Mesenchymal stem cell (in vitro differentiated cells and primary cell): ENCODE results near the gene IRX4.
A peak's percentile ranks its signal among the peaks of the same experiment; 100 is the strongest.

Experiments used
- DNase-seq: peaks from one replicate; pipeline ENCODE4 v3.0.0-alpha.2; 2013
- H2AFZ ChIP-seq: one replicate; pipeline ENCODE4 v1.6.1; 2013; ENCODE audit warnings: low read depth, mild to moderate bottlenecking, control low read depth, inconsistent platforms, low read length, moderate library complexity
- H2AK5ac ChIP-seq: 2 replicates; pipeline ENCODE4 v1.6.1; 2013; ENCODE audit warnings: low read length, moderate library complexity, mild to moderate bottlenecking, inconsistent platforms; ENCODE audit not compliant: severe bottlenecking
- H2BK120ac ChIP-seq: one replicate; pipeline ENCODE4 v1.6.1; 2013; ENCODE audit warnings: low read depth, mild to moderate bottlenecking, inconsistent platforms, low read length, moderate library complexity
- H2BK12ac ChIP-seq, 2 experiments: one replicate each; pipeline ENCODE4 v1.6.1; 2013; ENCODE audit warnings: inconsistent platforms in 2 of 2, low read length in 2 of 2, mild to moderate bottlenecking in 2 of 2, moderate library complexity in 2 of 2, control low read depth in 1 of 2
- H2BK15ac ChIP-seq: one replicate; pipeline ENCODE4 v1.6.1; 2013; ENCODE audit warnings: mild to moderate bottlenecking, low read depth, inconsistent platforms; ENCODE audit not compliant: poor library complexity, severe bottlenecking
- H2BK5ac ChIP-seq: 2 replicates; pipeline ENCODE4 v1.6.1; 2013; ENCODE audit warnings: low read depth, mild to moderate bottlenecking, low read length, control low read depth, inconsistent platforms; ENCODE audit not compliant: poor library complexity, severe bottlenecking
- H3K14ac ChIP-seq, 2 experiments: one replicate each; pipeline ENCODE4 v1.6.1; 2013; ENCODE audit warnings: inconsistent platforms in 2 of 2, low read length in 2 of 2, control low read depth in 1 of 2, mild to moderate bottlenecking in 1 of 2, moderate library complexity in 1 of 2
- H3K18ac ChIP-seq, 2 experiments: one replicate each; pipeline ENCODE4 v1.6.1; 2013; ENCODE audit warnings: inconsistent platforms in 2 of 2, low read length in 2 of 2, control low read depth in 1 of 2, low read depth in 1 of 2, mild to moderate bottlenecking in 1 of 2
- H3K23ac ChIP-seq, 2 experiments: one replicate each; pipeline ENCODE4 v1.6.1; 2013; ENCODE audit warnings: inconsistent platforms in 2 of 2, low read length in 2 of 2, mild to moderate bottlenecking in 2 of 2, moderate library complexity in 2 of 2, control low read depth in 1 of 2
- H3K27ac ChIP-seq: 2 replicates; pipeline ENCODE4 v1.5.1; 2013; ENCODE audit warnings: mild to moderate bottlenecking, moderate library complexity, low read length, control low read depth, inconsistent platforms; ENCODE audit not compliant: poor library complexity, severe bottlenecking
- H3K27me3 ChIP-seq, 2 experiments: 2 replicates each; pipeline versions ENCODE4 v1.6.1 to v1.7.0; 2013; ENCODE audit warnings: low read length in 2 of 2, mild to moderate bottlenecking in 2 of 2, moderate library complexity in 2 of 2, control low read depth in 1 of 2, inconsistent platforms in 1 of 2; ENCODE audit not compliant: control insufficient read depth in 1 of 2, insufficient read depth in 1 of 2
- H3K36me3 ChIP-seq, 2 experiments: 2 replicates each; pipeline versions ENCODE4 v1.6.1 to v1.7.0; 2013; ENCODE audit warnings: low read length in 2 of 2, control low read depth in 1 of 2, inconsistent platforms in 1 of 2, low read depth in 1 of 2, mild to moderate bottlenecking in 1 of 2; ENCODE audit not compliant: insufficient read depth in 2 of 2, control insufficient read depth in 1 of 2
- H3K4ac ChIP-seq, 2 experiments: one replicate each; pipeline ENCODE4 v1.6.1; 2013; ENCODE audit warnings: inconsistent platforms in 2 of 2, low read length in 2 of 2, mild to moderate bottlenecking in 2 of 2, moderate library complexity in 2 of 2, control low read depth in 1 of 2, low read depth in 1 of 2
- H3K4me1 ChIP-seq: 2 replicates; pipeline ENCODE4 v1.6.1; 2013; ENCODE audit warnings: low read depth, low read length, control low read depth; ENCODE audit not compliant: control insufficient read depth, insufficient read depth
- H3K4me2 ChIP-seq: 2 replicates; pipeline ENCODE4 v1.6.1; 2013; ENCODE audit warnings: low read length, mild to moderate bottlenecking, inconsistent platforms; ENCODE audit not compliant: poor library complexity, severe bottlenecking
- H3K4me3 ChIP-seq, 2 experiments: 2 replicates each; pipeline versions ENCODE4 v1.5.1 to v1.7.0; 2013; ENCODE audit warnings: low read length in 2 of 2, mild to moderate bottlenecking in 2 of 2, control low read depth in 1 of 2, low read depth in 1 of 2; ENCODE audit not compliant: insufficient read depth in 1 of 2
- H3K79me1 ChIP-seq: replicated peaks from 2 replicates; pipeline ENCODE4 v1.6.1; 2013; ENCODE audit warnings: mild to moderate bottlenecking, control low read depth, low read length, inconsistent platforms; ENCODE audit not compliant: poor library complexity, severe bottlenecking
- H3K9ac ChIP-seq: 2 replicates; pipeline ENCODE4 v1.7.0; 2013; ENCODE audit warnings: mild to moderate bottlenecking, low read length, moderate library complexity
- H3K9me3 ChIP-seq: 2 replicates; pipeline ENCODE4 v1.7.0; 2013; ENCODE audit warnings: mild to moderate bottlenecking, low read length; ENCODE audit not compliant: control insufficient read depth
- H4K8ac ChIP-seq: one replicate; pipeline ENCODE4 v1.6.1; 2013; ENCODE audit warnings: inconsistent platforms, mild to moderate bottlenecking, low read length, moderate library complexity
- H4K91ac ChIP-seq: one replicate; pipeline ENCODE4 v1.6.1; 2013; ENCODE audit warnings: mild to moderate bottlenecking, low read length, inconsistent platforms
- WGBS: methylation state at CpG from one replicate; pipeline ENCODE4 v1.1.7; 2013; ENCODE audit warnings: mixed read lengths; 5-methylcytosine and 5-hydroxymethylcytosine counted together

Gene IRX4

DNA sequence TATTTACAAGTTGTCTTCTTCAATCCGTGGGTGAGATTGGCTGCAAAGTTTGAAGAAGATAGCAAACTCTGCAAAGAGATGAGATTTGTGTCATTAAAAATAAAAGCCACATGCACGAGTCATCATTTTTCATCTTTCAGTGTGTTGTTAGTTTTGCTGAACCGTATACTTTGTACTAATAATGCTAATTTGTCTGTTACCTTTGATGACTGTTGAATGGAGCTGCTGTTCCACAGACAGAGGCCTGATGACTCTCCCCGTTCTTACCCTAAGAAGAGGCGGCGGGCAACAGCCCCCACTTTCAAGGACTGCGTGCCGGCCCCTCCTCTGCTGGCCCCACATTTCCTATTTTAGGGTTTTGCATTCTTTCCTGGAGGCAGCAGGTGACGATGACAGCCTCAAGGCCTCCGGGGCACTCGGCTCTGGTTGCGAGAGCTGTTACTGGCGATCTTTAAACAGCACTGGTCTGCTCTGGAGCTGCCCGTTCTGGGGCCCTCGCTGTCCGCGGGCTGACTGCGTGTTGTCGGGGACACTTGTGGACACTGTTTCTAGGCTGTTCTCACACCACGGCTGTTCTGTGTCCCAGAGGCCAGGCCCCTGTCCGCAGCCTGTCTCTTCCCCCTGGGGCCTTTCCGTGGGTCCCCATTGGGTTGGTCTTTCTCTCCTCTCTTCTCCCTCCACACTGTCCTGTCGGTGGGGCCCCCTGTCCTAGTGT lies 46.4 kb downstream of the IRX4 start:
- 90% methylated on average over 23 of the region's 23 CpGs for WGBS

GRCh38 chr5:1835431-1835830 lies 47.3 kb downstream of the IRX4 start:
- WGBS: 80% methylated on average over 12 of the region's 13 CpGs
- Histone ChIP-seq H3K4ac (no peak overlapping the region), H2BK120ac (no peak overlapping the region), H2BK12ac (no peak overlapping the region), H4K91ac (no peak overlapping the region), H3K23ac (no peak overlapping the region), H3K4me1 (no peaks in the 10 kb centered on the region), H2AK5ac (no peak overlapping the region), H3K9ac (no peak overlapping the region), H3K18ac (no peak overlapping the region), H3K9me3 (no peaks in the 10 kb centered on the region), H4K8ac (no peak overlapping the region), H3K27ac (no peak overlapping the region), H3K36me3 (no peaks in the 10 kb centered on the region), H3K4me3 (no peak overlapping the region), H2BK5ac (no peak overlapping the region), H3K27me3 (peaks cover 32 to 90% of the 10 kb centered on the region in 2 experiments), H3K14ac (no peak overlapping the region), H2AFZ (no peak overlapping the region), H3K79me1 (no peaks in the 10 kb centered on the region), H2BK15ac (no peak overlapping the region), H3K4me2 (no peak overlapping the region)
- no peak for DNase-seq

More for the DNA sequence above, 46.4 kb downstream of the IRX4 start:
- Histone ChIP-seq H3K27me3 (peaks cover 32 to 94% of the 10 kb centered on the region in 2 experiments), H4K8ac (no peak overlapping the region), H3K4me1 (peaks cover 5% of the 10 kb centered on the region), H2AFZ (no peak overlapping the region), H3K9me3 (no peaks in the 10 kb centered on the region), H3K4me3 (no peak overlapping the region), H2BK5ac (no peak overlapping the region), H3K23ac (no peak overlapping the region), H3K9ac (no peak overlapping the region), H2BK15ac (no peak overlapping the region), H4K91ac (no peak overlapping the region), H3K4ac (no peak overlapping the region), H3K36me3 (no peaks in the 10 kb centered on the region), H3K27ac (no peak overlapping the region), H3K79me1 (no peaks in the 10 kb centered on the region), H3K4me2 (no peak overlapping the region), H3K14ac (no peak overlapping the region), H2BK120ac (no peak overlapping the region), H2BK12ac (no peak overlapping the region), H3K18ac (no peak overlapping the region), H2AK5ac (no peak overlapping the region)
- no peak for DNase-seq

DNA sequence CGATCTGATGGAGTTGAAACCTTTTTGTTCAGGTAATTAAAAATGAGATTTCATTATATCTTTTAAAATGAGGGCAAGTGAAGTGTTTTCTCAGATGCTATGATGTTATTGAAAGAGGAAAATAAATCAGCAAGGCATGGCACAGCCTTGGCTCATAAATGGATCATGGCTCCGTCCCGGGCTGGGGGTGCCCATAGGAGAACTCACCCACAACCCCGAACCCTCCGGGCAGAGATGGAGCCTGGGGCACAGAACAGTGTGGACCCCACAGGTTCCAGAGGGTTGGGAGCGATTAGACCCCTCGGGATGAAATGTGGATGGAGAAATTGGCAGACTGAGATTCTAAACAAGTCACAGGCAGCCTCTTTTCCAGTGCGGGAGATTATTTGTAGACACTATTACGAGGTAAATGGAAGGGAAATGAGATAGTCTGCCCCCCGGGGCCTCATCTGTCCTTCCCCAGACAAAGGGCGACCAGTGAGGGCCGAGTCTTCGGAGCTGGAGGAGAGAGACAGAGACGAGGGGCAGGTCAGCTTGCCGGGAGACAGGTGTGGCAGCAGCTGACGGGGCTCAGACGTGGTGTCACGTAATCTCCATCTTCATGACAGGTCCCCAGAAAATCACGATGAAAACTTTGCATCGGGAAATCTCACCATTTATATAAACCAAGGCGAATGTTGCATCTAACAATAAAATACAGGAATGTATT lies 47.9 kb downstream of the IRX4 start:
- WGBS: 86% methylated on average over 17 of the region's 21 CpGs
- no peaks in the 10 kb centered on the region for H3K9me3 ChIP-seq
- H3K23ac ChIP-seq: no peak overlapping the region
- H4K91ac ChIP-seq: no peak overlapping the region
- H3K14ac ChIP-seq: no peak overlapping the region
- H3K36me3 ChIP-seq: peaks cover 0 to 5% of the 10 kb centered on the region in 2 experiments
- H2AFZ ChIP-seq: no peak overlapping the region
- no peak overlapping the region for H3K4me2 ChIP-seq
- H3K9ac ChIP-seq: no peak overlapping the region
- H3K4me3 ChIP-seq: no peak overlapping the region
- H3K4ac ChIP-seq: no peak overlapping the region
- DNase-seq: no peak
- no peak overlapping the region for H3K27ac ChIP-seq
- peaks cover 27 to 85% of the 10 kb centered on the region in 2 experiments for H3K27me3 ChIP-seq
- no peak overlapping the region for H2BK5ac ChIP-seq
- no peak overlapping the region for H2AK5ac ChIP-seq
- no peak overlapping the region for H2BK120ac ChIP-seq
- H2BK12ac ChIP-seq: no peak overlapping the region
- H3K79me1 ChIP-seq: no peaks in the 10 kb centered on the region
- no peak overlapping the region for H4K8ac ChIP-seq
- H3K18ac ChIP-seq: no peak overlapping the region
- no peak overlapping the region for H2BK15ac ChIP-seq
- H3K4me1 ChIP-seq: no peaks in the 10 kb centered on the region

DNA sequence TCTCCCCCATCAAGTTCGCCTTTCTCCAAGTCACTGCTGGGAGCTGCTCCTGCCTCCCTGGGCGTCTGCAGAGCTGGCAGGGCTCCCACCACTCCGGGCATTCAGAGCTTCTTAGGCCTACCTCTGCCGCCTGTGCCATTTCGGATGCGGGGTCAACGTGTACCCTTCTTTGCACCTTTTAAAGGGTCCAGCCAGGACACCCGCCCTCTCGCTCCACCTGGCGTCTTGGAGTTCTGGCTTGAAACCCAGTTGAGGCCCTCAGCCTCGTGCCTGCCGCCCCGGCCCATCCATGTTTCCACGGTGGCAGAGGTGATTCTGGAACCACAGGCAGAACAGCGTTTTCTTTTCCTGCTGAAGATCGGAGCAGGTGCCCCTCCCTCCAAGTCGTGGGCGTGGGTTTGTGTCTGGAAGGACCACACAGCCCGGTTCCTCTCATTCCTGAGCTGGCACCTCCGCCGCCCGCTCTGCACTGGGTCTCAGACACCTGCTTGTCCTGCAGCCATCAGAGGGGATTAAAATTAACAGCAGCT lies 48.6 kb downstream of the IRX4 start:
- Histone ChIP-seq H2BK15ac (no peak overlapping the region), H3K9me3 (no peaks in the 10 kb centered on the region)
- 84% methylated on average over 22 of the region's 22 CpGs for WGBS

More for the DNA sequence above, 48.6 kb downstream of the IRX4 start:
- Histone ChIP-seq H3K4me1 (no peaks in the 10 kb centered on the region), H3K23ac (peak overlapping the region in 1 of 2 experiments; percentile 16), H3K9ac (no peak overlapping the region), H3K18ac (no peak overlapping the region), H3K79me1 (no peaks in the 10 kb centered on the region), H3K14ac (no peak overlapping the region), H2AK5ac (no peak overlapping the region), H2BK120ac (no peak overlapping the region), H3K4me2 (no peak overlapping the region), H3K4ac (no peak overlapping the region), H2AFZ (no peak overlapping the region), H4K91ac (no peak overlapping the region), H3K4me3 (no peak overlapping the region), H3K27ac (no peak overlapping the region), H4K8ac (no peak overlapping the region), H2BK12ac (no peak overlapping the region), H2BK5ac (no peak overlapping the region), H3K36me3 (peaks cover 0 to 8% of the 10 kb centered on the region in 2 experiments), H3K27me3 (peaks cover 23 to 77% of the 10 kb centered on the region in 2 experiments)
- no peak for DNase-seq
